PC-3 (cell line): ENCODE data around the gene NTN4.

Experiments
- CTCF ChIP-seq: fragments of 300-600 bp; sonication (generic); conservative IDR thresholded peaks from 2 replicates; pipeline ENCODE4 v1.5.1; 2017; ENCODE audit warnings: antibody characterized with exemption, low read depth, mild to moderate bottlenecking, low read length
- EZH2 ChIP-seq: fragments of 300-600 bp; sonication (generic); IDR thresholded peaks from one replicate; pipeline ENCODE4 v1.6.1; 2017; ENCODE audit warnings: antibody characterized with exemption, mild to moderate bottlenecking, low read length; ENCODE audit not compliant: unreplicated experiment

- TF ChIP-seq CTCF (no peak), EZH2 (no peak)
Observed at GRCh38 chr12:95796225-95796981, 5.8 kb upstream of the NTN4 start.
